Esophagus squamous epithelium (tissue), 5 donors: ENCODE data around the gene SPTAN1. TPM values are rescaled to one million over a fixed set of nuclear protein-coding genes. Genes with fewer than 3 reads are reported as not detected.
"Not testable (repeated sequence)": the region's sequence is repeated elsewhere in the genome, so short reads cannot be mapped to it uniquely, and the experiment has no call there.

ENCODE experiments used
- DNase-seq: peaks from one replicate; lab custom pipeline; 2025; lab: John Stamatoyannopoulos, UW
- H3K27ac ChIP-seq, 4 donors: fragments of 200-600 bp; sonication (generic); one replicate each; pipeline ENCODE4 v1.5.1; 2016 to 2019; ENCODE audit warnings: mild to moderate bottlenecking in 1 of 4
- H3K27me3 ChIP-seq, 4 donors: fragments of 200-600 bp; sonication (generic); 1 replicate in 3 of 4; 2 replicates in 1 of 4; pipeline versions ENCODE4 v1.5.1 to v1.6.0; 2017 to 2021; ENCODE audit warnings: antibody characterized with exemption in 1 of 4
- H3K36me3 ChIP-seq, 3 donors: fragments of 200-600 bp; sonication (generic); one replicate each; pipeline ENCODE4 v1.5.1; 2016 to 2019
- H3K4me1 ChIP-seq, 3 donors: fragments of 200-600 bp; sonication (generic); one replicate each; pipeline ENCODE4 v1.5.1; 2017 to 2019
- H3K4me3 ChIP-seq, 4 donors: fragments of 200-600 bp; sonication (generic); 1 replicate in 3 of 4; 2 replicates in 1 of 4; pipeline ENCODE4 v1.5.1; 2016 to 2019; ENCODE audit warnings: mild to moderate bottlenecking in 2 of 4, moderate library complexity in 1 of 4
- H3K9me3 ChIP-seq, 3 donors: fragments of 200-600 bp; sonication (generic); one replicate each; pipeline ENCODE4 v1.5.1; 2016 to 2019
- CTCF ChIP-seq, 6 experiments: fragments of 450-650 bp in 4 of 6; fragments of 200-600 bp in 2 of 6; sonication (generic) in 2 of 6; IDR thresholded peaks; one replicate each; pipeline ENCODE4 v1.5.1; 2016 to 2019; ENCODE audit warnings: antibody characterized with exemption in 6 of 6, mild to moderate bottlenecking in 4 of 6, moderate library complexity in 4 of 6
- POLR2A ChIP-seq, 4 donors: fragments of 450-650 bp; IDR thresholded peaks; one replicate each; pipeline ENCODE4 v1.6.1; 2017; ENCODE audit warnings: antibody characterized with exemption in 4 of 4, mild to moderate bottlenecking in 4 of 4, moderate library complexity in 3 of 4
- WGBS, 2 donors: methylation state at CpG; one replicate each; pipeline ENCODE4 v1.1.5; 2018; 5-methylcytosine and 5-hydroxymethylcytosine counted together
- intact Hi-C: fragments of 100-400 bp; cut with DNase I; formaldehyde crosslinking; loops from one replicate; pipeline ENCODE4 v1.15.0; 2022
- total RNA-seq, 4 donors: library from RNA; depleted of rRNA; stranded (reverse); fragments of >200 nt; gene quantifications; one replicate each; pipeline ENCODE4 v1.1.0, GENCODE V29; 2016
- donor health status: DM: yes; HTN: yes; CAD: no.

SPTAN1 gene
- total RNA-seq, 4 donors from 2014 or later: 97.8 to 233 (median 160) TPM

GRCh38 chr9:128642675-128643245, 90.4 kb downstream of the SPTAN1 start:
- peaks cover 0 to 25% (median 0%) of the 10 kb centered on the region in 3 donors for H3K4me1 ChIP-seq
- DNase-seq: no peak
- H3K36me3 ChIP-seq: peaks cover 0 to 32% (median 0%) of the 10 kb centered on the region in 3 donors
- H3K27ac ChIP-seq: no peak overlapping the region
- H3K4me3 ChIP-seq: no peak overlapping the region
- intact Hi-C loops: no loop called here
- no peak for TF ChIP-seq CTCF (IDR thresholded peaks at IDR 0.05)
- TF ChIP-seq POLR2A (IDR thresholded peaks at IDR 0.05): no peak
- 43 to 58% methylated on average over 12 of the region's 12 CpGs for WGBS, 2 donors
- H3K27me3 ChIP-seq: no peaks in the 10 kb centered on the region
- H3K9me3 ChIP-seq: no peaks in the 10 kb centered on the region

- no peak for TF ChIP-seq POLR2A (IDR thresholded peaks at IDR 0.05)
- TF ChIP-seq CTCF (IDR thresholded peaks at IDR 0.05): no peak
- Histone ChIP-seq H3K4me1 (peaks cover 0 to 25% (median 0%) of the 10 kb centered on the region in 3 donors), H3K4me3 (no peak overlapping the region), H3K27me3 (no peaks in the 10 kb centered on the region), H3K9me3 (no peaks in the 10 kb centered on the region), H3K36me3 (peaks cover 0 to 28% (median 0%) of the 10 kb centered on the region in 3 donors), H3K27ac (no peak overlapping the region)
- DNase-seq: no peak
- WGBS, 2 donors: 63 to 75% methylated on average over 12 of the region's 12 CpGs
- intact Hi-C loops: no loop called here
Measured at GRCh38 chr9:128643519-128644300, 91.3 kb downstream of the SPTAN1 start.

DNA sequence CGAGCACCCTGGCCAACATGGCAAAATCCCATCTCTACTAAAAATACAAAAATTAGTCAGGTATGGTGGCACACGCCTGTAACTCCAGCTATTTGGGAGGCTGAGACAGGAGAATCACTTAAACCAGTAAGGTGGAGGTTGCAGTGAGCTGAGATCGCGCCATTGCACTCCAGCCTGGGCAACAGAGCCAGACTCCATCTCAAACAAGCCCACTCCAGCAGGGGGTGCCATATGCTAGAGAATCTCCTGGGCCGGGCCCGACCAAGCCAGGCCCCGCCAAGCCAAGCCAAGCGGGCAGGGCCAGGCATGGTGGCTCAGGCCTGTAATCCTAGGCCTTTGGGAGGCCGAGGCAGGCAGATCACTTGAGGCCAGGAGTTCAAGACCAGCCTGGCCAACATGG, 95.8 kb downstream of the SPTAN1 start:
- H3K27me3 ChIP-seq, H3K27ac ChIP-seq, H3K36me3 ChIP-seq, H3K4me3 ChIP-seq, DNase-seq, H3K9me3 ChIP-seq, intact Hi-C loops: not testable (repeated sequence)
- peaks cover 0 to 12% (median 0%) of the 10 kb centered on the region in 3 donors for H3K4me1 ChIP-seq
- TF ChIP-seq CTCF (IDR thresholded peaks at IDR 0.05): peak in 4 of 6 experiments; percentile 8 to 46 (median 32)
- whole genome bisulfite sequencing, 2 donors: 88 to 97% methylated on average over 5 to 6 of the region's 9 CpGs

GRCh38 chr9:128651798-128652197, 99.4 kb downstream of the SPTAN1 start:
- H3K27me3 ChIP-seq: no peaks in the 10 kb centered on the region
- TF ChIP-seq CTCF (IDR thresholded peaks at IDR 0.05) (no peak), POLR2A (IDR thresholded peaks at IDR 0.05) (no peak)
- no peaks in the 10 kb centered on the region for H3K9me3 ChIP-seq
- peaks cover 0 to 9% (median 3%) of the 10 kb centered on the region in 3 donors for H3K4me1 ChIP-seq
- WGBS, 2 donors: 84 to 90% methylated on average over 5 of the region's 5 CpGs
- intact Hi-C loops: no loop called here
- H3K36me3 ChIP-seq: peaks cover 0 to 4% (median 0%) of the 10 kb centered on the region in 3 donors
- DNase-seq: no peak
- H3K27ac ChIP-seq: no peak overlapping the region
- no peak overlapping the region for H3K4me3 ChIP-seq

GRCh38 chr9:128653908-128654307, 101.5 kb downstream of the SPTAN1 start:
- intact Hi-C loops: no loop called here
- WGBS, 2 donors: 90 to 91% methylated on average over 5 to 8 of the region's 8 CpGs
- H3K27ac ChIP-seq: no peak overlapping the region
- peaks cover 0 to 16% (median 3%) of the 10 kb centered on the region in 3 donors for H3K4me1 ChIP-seq
- no peaks in the 10 kb centered on the region for H3K9me3 ChIP-seq
- DNase-seq: no peak
- no peak overlapping the region for H3K4me3 ChIP-seq
- H3K36me3 ChIP-seq: no peaks in the 10 kb centered on the region
- no peak for TF ChIP-seq POLR2A (IDR thresholded peaks at IDR 0.05)
- TF ChIP-seq CTCF (IDR thresholded peaks at IDR 0.05): no peak
- H3K27me3 ChIP-seq: no peaks in the 10 kb centered on the region
